Measurements from ENCODE around the gene RANBP1.
A peak's percentile ranks its signal among the peaks of the same experiment; 100 is the strongest.
"Not testable (repeated sequence)": the region's sequence is repeated elsewhere in the genome, so short reads cannot be mapped to it uniquely, and the experiment has no call there.

The RANBP1 gene

DNA sequence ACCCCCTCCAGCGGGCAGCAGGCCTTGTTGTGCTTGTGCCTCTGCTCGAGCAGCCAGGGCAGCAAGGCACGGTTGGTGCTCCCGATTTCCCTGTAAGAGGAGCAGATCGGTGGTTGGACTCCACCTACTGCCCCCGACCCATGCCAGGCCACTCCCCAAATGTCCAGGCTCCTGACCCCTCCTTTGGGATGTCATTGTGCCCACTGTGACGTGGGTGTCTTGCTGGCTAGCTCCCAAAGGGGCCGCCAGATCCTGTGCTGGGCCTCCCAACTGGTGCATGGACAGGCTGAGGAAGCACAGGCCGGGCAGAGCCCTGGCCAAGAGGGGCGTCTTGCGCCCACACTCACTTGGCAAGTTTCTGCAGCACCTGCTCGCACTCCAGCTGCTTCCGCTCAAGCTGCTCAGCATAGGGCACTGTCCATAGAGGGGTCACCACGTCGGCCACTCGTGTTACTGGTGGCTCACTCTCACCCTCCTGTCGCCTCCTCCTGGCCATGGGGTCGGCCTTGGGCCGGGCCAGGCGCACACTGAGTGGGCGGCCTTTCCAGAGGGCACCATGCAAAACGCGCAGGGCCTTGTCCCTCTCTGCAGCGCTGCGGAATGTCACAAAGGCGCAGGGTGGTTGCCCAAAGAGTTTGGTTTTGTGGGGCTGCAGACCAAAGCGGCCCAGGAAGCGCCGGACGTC lies at the start of gene RANBP1:
RANBP1 (plus strand) TSS at position 414 of the 685 bp plus-strand sequence; CDS start at position 495, 81 bp downstream.
- DNase-seq = no peak

GRCh38 chr22:20066617-20067383 lies 49.1 kb upstream of the RANBP1 start:
- DNase-seq = no peak

DNA sequence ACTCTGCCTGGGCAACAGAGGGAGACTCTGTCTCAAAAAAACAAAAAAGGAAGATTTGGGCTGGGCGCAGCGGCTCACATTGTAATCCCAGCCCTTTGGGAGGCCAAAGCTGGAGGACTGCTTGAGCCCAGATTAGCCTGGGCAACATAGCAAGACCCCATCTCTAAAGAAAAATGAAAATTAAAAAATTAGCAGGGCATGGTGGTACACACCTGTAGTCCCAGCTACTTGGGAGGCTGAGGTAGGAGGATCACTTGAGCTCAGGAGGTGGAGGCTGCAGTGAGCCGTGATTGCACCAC lies 48.6 kb upstream of the RANBP1 start:
- DNase-seq = not testable (repeated sequence)

- no peak for DNase-seq
Measured at GRCh38 chr22:20068640-20069039, 47.3 kb upstream of the RANBP1 start.

DNA sequence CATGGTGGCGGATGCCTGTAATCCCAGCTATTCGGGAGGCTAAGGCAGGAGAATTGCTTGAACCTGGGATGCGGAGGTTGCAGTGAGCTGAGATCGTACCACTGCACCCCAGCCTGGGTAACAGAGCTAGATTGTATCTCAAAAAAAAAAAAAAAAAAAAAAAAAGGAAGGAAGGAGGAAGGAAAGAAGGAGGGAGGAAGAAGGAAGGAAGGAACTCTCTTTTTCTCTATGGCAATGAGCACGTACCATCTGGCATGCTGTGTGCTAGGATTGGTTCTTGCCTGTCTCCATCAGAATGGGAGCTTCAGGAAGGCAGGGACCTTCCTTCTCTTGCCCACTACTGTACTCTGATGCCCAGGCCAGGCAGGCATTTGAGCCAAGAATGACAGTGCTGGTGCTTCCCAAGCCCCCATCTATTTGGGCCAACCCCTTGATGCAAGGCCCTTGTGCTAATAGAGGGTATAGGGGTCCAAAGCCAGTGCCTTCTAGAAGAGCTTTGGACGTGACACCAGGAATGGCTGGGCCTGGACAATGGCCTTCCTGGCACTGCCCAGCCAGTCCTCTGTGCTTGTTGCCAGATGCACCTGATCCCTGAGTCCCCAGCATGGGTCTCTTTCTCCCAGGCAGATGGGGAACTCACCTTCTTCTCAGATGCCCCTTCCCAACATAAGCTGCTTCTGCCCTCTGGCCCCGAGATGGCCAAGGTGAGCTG lies 46.4 kb upstream of the RANBP1 start:
- DNase-seq = no peak

GRCh38 chr22:20071524-20071972 lies 44.4 kb upstream of the RANBP1 start:
- no peak for DNase-seq

GRCh38 chr22:20076627-20077172 lies 39.2 kb upstream of the RANBP1 start:
- DNase-seq = no peak

DNA sequence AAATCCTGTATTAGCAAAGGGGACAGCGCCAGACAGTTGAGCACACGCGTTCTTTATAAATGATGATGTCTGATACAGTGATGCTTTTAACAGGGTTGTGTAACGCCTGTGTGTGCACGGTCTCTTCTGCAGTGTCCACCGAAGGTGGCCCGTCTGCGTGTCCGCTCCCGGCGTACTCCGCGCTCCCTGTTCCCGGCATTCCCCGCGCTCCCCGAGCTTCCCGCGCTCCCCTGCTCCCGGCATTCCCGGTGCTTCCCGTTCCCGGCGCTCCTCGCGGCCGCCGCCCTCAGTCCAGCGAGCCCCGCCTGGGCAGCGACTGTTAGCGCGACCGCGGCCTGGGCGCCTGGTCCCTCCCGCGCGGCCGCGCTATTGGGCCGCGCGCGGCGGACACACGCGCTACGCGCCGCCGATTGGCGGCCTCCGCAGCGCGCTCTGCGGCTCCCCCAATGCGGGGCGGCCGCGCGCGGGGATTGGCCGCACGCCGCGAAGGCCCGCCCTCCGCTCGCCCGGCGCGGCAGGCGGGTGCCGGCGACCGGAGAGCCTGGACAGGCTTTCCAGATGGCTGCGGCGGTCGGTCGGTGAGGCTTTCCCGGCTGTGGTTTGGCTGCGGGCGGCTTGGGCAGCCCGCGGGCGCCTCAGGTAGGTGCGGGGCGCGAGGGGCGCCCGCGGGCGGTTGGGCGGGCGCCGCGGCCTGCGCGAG lies 36.0 kb upstream of the RANBP1 start, which contains the start of gene DGCR8:
DGCR8 (plus strand) TSS at position 497 of the 700 bp plus-strand sequence. CDS start 5,723 bp downstream, outside the sequence.
- DNase-seq = peak; percentile 92

GRCh38 chr22:20080445-20080775 lies 35.5 kb upstream of the RANBP1 start:
- DNase-seq = peak; percentile 20

DNA sequence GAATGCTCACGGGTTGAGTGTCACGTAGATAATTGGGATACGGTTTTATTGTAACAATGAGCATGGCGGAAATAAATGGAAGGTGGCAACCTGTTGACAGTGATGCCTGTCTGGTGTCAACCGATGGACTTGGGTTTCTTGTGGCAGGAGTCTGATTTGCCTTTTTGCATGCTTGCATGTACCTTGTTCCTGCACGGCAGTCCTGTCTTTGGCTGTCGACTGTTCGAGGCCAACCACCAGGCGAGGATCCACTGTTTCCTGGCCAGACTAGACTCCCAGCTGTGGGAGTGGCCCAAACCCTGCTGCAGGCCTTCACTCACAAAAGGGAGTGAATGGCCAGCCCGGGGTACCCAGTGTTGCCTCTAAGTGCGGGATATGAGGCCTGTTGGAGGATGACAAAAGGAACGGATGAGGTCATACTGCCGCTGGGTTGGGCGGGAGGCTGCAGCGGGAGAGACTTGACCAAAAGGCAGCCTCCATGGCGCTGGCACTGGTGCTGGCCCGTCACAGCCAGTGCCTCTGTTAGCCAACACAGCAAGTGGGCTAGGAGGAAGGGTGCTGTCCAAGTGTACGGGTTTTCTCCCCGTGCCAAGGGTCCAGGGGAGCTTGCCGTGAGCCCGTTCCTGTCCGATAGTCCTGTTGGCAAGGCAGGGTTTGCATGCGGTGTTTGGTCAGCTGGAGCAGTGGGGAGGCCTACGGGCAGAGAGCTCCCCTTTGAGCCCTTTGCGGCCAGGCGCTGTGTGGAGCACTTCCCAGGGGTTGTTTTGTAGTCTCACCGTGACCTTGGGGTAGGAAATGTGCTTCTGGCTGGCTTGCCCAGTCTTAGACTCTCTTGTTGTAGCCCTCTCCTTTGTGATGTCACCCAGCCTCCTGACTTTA lies 34.9 kb upstream of the RANBP1 start:
- no peak for DNase-seq

DNA sequence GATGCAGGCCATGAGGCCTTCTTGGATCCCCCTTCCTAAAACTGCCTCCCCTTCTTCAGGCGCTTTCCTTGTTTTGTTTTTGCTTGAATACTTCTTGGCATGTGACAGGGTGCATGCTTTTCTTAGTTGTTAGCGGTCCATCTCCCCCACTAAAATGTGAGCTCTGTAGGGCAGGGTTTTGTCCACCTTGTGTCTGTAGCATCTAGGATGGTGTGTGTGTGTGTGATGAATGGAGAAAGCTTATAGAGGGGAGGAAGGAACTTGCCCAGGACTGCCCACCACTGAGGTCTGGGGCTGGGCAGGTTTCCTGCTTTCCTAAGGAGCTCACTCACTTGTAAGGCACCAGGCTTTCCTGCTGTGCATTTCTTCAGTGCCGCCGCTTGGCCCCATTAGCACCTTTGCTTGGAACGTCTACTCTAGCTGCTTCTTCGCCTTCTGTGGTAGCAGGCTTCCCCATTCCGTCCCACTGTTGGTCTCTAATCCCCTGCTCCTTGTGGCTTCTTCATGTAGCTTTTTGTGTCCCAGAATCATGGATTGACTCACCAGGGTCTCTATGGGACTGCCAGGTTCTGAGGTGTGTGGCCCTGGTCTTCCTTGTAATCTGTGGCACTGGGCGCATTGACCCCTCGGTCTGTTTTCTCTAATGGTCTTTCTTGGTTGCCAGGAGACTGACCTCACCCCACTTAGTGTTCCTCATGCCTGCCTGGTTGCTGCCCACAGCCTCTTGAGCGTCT lies 32.6 kb upstream of the RANBP1 start:
- no peak for DNase-seq

DNA sequence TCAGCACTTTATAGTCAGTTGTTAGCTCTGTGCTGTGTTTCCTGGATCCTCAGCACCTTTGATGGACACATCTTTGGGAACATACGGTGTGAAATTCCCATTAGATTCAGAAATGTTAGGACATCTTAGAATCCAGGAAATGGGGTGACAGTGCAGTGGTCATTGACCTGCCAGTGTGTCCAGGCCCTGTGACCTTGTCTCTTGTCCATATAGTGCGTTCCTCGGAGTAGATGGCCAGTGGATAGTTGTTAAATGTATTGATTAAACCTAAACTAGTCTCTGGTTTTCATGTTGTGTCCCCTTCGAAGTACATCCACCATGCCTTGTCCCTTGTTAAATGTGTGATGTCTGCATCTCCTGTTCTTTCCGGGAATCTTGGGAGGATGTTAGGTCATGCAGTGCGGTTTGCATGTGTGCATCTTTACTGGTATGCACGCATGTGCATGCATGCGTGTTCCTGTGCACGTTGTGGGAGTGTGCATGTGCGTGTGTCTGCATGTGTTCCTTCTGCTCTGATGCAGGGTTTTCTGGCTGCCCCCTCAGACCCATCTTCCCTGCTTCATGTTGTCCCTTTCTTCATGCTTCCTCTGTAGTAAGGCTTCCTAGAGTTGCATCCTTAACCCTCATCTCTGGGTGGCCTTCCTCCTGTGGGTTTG lies 31.9 kb upstream of the RANBP1 start:
- DNase-seq = no peak

GRCh38 chr22:20084547-20085413 lies 31.1 kb upstream of the RANBP1 start:
- peak; percentile 17 for DNase-seq

DNA sequence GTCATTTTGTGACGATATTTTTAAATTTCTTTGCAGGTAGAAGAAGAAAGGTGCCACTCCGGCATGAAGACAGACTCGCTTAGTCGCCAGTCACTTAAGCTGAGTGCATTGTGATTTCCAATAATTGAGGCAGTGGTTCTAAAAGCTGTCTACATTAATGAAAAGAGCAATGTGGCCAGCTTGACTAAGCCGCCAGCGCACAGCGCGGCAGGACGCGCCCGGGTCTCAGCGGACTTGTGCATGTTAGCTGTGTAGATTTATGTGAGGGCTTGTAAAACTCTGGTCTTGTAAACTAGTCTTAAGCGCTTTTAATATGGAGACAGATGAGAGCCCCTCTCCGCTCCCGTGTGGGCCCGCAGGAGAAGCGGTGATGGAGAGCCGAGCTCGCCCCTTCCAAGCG lies 30.3 kb upstream of the RANBP1 start:
- no peak for DNase-seq

GRCh38 chr22:20086101-20086599 lies 29.8 kb upstream of the RANBP1 start:
- no peak for DNase-seq

- no peak for DNase-seq
Measured at GRCh38 chr22:20086763-20087162, 29.1 kb upstream of the RANBP1 start.

GRCh38 chr22:20087319-20088262 lies 28.3 kb upstream of the RANBP1 start:
- no peak for DNase-seq

GRCh38 chr22:20088263-20088648 lies 27.6 kb upstream of the RANBP1 start:
- no peak for DNase-seq

Measured in NCI-H1048 (cell line).